K562 (cell line): ENCODE data around the gene TCEAL5. TPM values are rescaled to one million over a fixed set of nuclear protein-coding genes. Genes with fewer than 3 reads are reported as not detected.

Experiments used
- ARID1B ChIP-seq: fragments of 450-650 bp; IDR thresholded peaks from 2 replicates; pipeline ENCODE4 v1.6.1; 2016; ENCODE audit warnings: antibody characterized with exemption, mild to moderate bottlenecking, inconsistent platforms
- CTBP1 ChIP-seq: fragments of 450-650 bp; IDR thresholded peaks from 2 replicates; pipeline ENCODE4 v1.6.1; 2016; ENCODE audit warnings: borderline replicate concordance
- CXXC5 ChIP-seq: fragments of 250-450 bp; sonication (Bioruptor Pico); IDR thresholded peaks from 2 replicates; pipeline ENCODE4 v1.8.0; 2022; ENCODE audit warnings: inconsistent platforms, mild to moderate bottlenecking, moderate library complexity
- DPF2 ChIP-seq: fragments of 450-650 bp; IDR thresholded peaks from 2 replicates; pipeline ENCODE4 v1.6.1; 2016
- EP300 ChIP-seq: IDR thresholded peaks from 2 replicates; pipeline ENCODE4 v1.6.1; 2012; ENCODE audit warnings: low read length, improper control_type of control experiment
- FIP1L1 ChIP-seq: fragments of 200-400 bp; formaldehyde crosslinking; IDR thresholded peaks from 2 replicates; pipeline ENCODE4 v1.6.1; 2018; ENCODE audit warnings: mild to moderate bottlenecking, low read depth, low read length; ENCODE audit not compliant: poor library complexity, severe bottlenecking
- FOSL1 ChIP-seq: fragments of 200-800 bp; sonication (Bioruptor generic); conservative IDR thresholded peaks from 2 replicates; pipeline ENCODE4 v1.6.1; 2016; ENCODE audit warnings: missing genetic modification characterization, missing compliant biosample characterization
- FOXJ3 ChIP-seq: sonication (generic); formaldehyde crosslinking; IDR thresholded peaks from 2 replicates; pipeline ENCODE4 v1.4.0; 2020; ENCODE audit warnings: mild to moderate bottlenecking, missing genetic modification reagents
- HDAC2 ChIP-seq: fragments of 450-650 bp; IDR thresholded peaks from 2 replicates; pipeline ENCODE4 v1.6.1; 2016; ENCODE audit warnings: mild to moderate bottlenecking
- ILF3 ChIP-seq: fragments of 450-650 bp; IDR thresholded peaks from 2 replicates; pipeline ENCODE4 v1.6.1; 2018; ENCODE audit warnings: antibody characterized with exemption, mild to moderate bottlenecking, moderate library complexity, borderline replicate concordance
- JUND ChIP-seq, 2 experiments: IDR thresholded peaks; 2 replicates in 1 of 2; 3 replicates in 1 of 2; pipeline ENCODE4 v1.6.1; 2011; ENCODE audit warnings: borderline replicate concordance in 2 of 2, low read depth in 2 of 2, low read length in 2 of 2, improper control_type of control experiment in 1 of 2, missing biosample characterization in 1 of 2, missing genetic modification characterization in 1 of 2, missing genetic modification reagents in 1 of 2
- KDM1A ChIP-seq, 2 experiments: fragments of 450-650 bp; IDR thresholded peaks; 2 replicates each; pipeline ENCODE4 v1.6.1; 2016; ENCODE audit warnings: mild to moderate bottlenecking in 2 of 2
- MECOM ChIP-seq: fragments of 250-450 bp; sonication (Bioruptor Pico); IDR thresholded peaks from 2 replicates; pipeline ENCODE4 v1.8.0; 2022; ENCODE audit warnings: inconsistent platforms
- MNT ChIP-seq, 2 experiments: fragments of 450-650 bp; conservative IDR thresholded peaks; 2 replicates each; pipeline ENCODE4 v1.6.1; 2017; ENCODE audit warnings: mild to moderate bottlenecking in 2 of 2, moderate library complexity in 2 of 2
- NR2C2 ChIP-seq, 2 experiments: fragments of 200-800 bp in 1 of 2; sonication (Bioruptor generic) in 1 of 2; sonication (generic) in 1 of 2; formaldehyde crosslinking in 1 of 2; IDR thresholded peaks; 2 replicates each; pipeline versions ENCODE4 v1.6.1 to v1.8.0; 2016 to 2022; ENCODE audit warnings: mild to moderate bottlenecking in 1 of 2, missing compliant biosample characterization in 1 of 2, missing genetic modification characterization in 1 of 2, missing genetic modification reagents in 1 of 2
- NR2F6 ChIP-seq: fragments of 450-650 bp; formaldehyde crosslinking; IDR thresholded peaks from 2 replicates; pipeline ENCODE4 v1.4.0; 2020; ENCODE audit warnings: mild to moderate bottlenecking
- PHB ChIP-seq: fragments of 250-450 bp; sonication (Bioruptor Pico); IDR thresholded peaks from 2 replicates; pipeline ENCODE4 v1.5.0; 2021
- RAD21 ChIP-seq, 2 experiments: fragments of 250-450 bp in 1 of 2; fragments of 450-650 bp in 1 of 2; sonication (Bioruptor Pico) in 1 of 2; formaldehyde crosslinking in 1 of 2; IDR thresholded peaks in 1 of 2; conservative IDR thresholded peaks in 1 of 2; 2 replicates each; pipeline versions ENCODE4 v1.4.0 to v1.8.0; 2020 to 2022; ENCODE audit warnings: mild to moderate bottlenecking in 2 of 2, moderate library complexity in 1 of 2
- RCOR1 ChIP-seq, 2 experiments: IDR thresholded peaks; 2 replicates each; pipeline ENCODE4 v1.6.1; 2012; ENCODE audit warnings: low read depth in 2 of 2, low read length in 2 of 2, borderline replicate concordance in 1 of 2, improper control_type of control experiment in 1 of 2
- TAL1 ChIP-seq: fragments of 450-650 bp; IDR thresholded peaks from 2 replicates; pipeline ENCODE4 v1.6.1; 2016; ENCODE audit warnings: mild to moderate bottlenecking
- TEAD4 ChIP-seq, 2 experiments: sonication (generic) in 1 of 2; formaldehyde crosslinking in 1 of 2; IDR thresholded peaks; 2 replicates each; pipeline versions ENCODE4 v1.6.1 to v1.8.0; 2012 to 2022; ENCODE audit warnings: borderline replicate concordance in 1 of 2, inconsistent platforms in 1 of 2, low read length in 1 of 2, mild to moderate bottlenecking in 1 of 2, missing genetic modification reagents in 1 of 2
- THRA ChIP-seq: fragments of 450-650 bp; IDR thresholded peaks from 2 replicates; pipeline ENCODE4 v1.6.1; 2017; ENCODE audit warnings: mild to moderate bottlenecking, moderate library complexity
- ZNF24 ChIP-seq: fragments of 450-650 bp; IDR thresholded peaks from 2 replicates; pipeline ENCODE4 v1.6.1; 2016
- ZNF740 ChIP-seq, 3 experiments: fragments of 200-800 bp in 1 of 3; sonication (Bioruptor generic) in 1 of 3; sonication (generic) in 1 of 3; formaldehyde crosslinking in 1 of 3; IDR thresholded peaks; 2 replicates each; pipeline versions ENCODE4 v1.6.1 to v1.8.0; 2016 to 2022; ENCODE audit warnings: mild to moderate bottlenecking in 2 of 3, missing compliant biosample characterization in 2 of 3, missing genetic modification characterization in 2 of 3, missing genetic modification reagents in 1 of 3
- ZNF764 ChIP-seq: fragments of 250-450 bp; sonication (Bioruptor Pico); IDR thresholded peaks from 2 replicates; pipeline ENCODE4 v1.4.0; 2020; ENCODE audit warnings: low read depth, mild to moderate bottlenecking, moderate library complexity
- polyA plus RNA-seq, 8 experiments: library from polyadenylated mRNA; depleted of rRNA in 4 of 8; stranded (reverse) in 5 of 8; unstranded in 3 of 8; fragments of >200 nt; fragmentation: Nextera tagmentation in 2 of 8; fragmentation: Illumina TruSeq in 1 of 8; extraction: Ambion mirVana in 2 of 8; extraction: Trizol in 1 of 8; gene quantifications; 2 replicates each; pipeline versions ENCODE4 v1.2.1 to v1.2.3, GENCODE V29; 2011 to 2014; ENCODE audit warnings: inconsistent platforms in 1 of 8, missing spikeins in 1 of 8
- total RNA-seq, 7 experiments: library from RNA; depleted of rRNA in 6 of 7; stranded (reverse); fragments of >200 nt in 6 of 7; fragmentation: Illumina TruSeq in 2 of 7; extraction: Trizol in 2 of 7; gene quantifications; 2 replicates each; pipeline versions ENCODE4 v1.2.1 to v1.2.3, GENCODE V29; 2011 to 2021; ENCODE audit warnings: low replicate concordance in 1 of 7

Gene TCEAL5
- total and polyA plus RNA-seq, 9 of the 15 experiments (the other 6 are each of a cell fraction or from before 2014, with no cell fraction given): 0.10 to 0.18 TPM; not detected in 7

- TF ChIP-seq THRA (no peak), ZNF24 (peak; percentile 89), RAD21 (CRISPR knock-in tag; conservative IDR thresholded peaks at IDR 0.05 in 1 of 2, IDR thresholded peaks at IDR 0.05 in 1 of 2) (0 out of 4 replicates have a peak, but pooled peaks of 1 of the 2 experiments have one; percentile 4), ARID1B (peak; percentile 61), MNT (conservative IDR thresholded peaks at IDR 0.05) (0 out of 4 replicates have a peak, but pooled peaks of 1 of the 2 experiments have one; percentile 16), TEAD4 (IDR thresholded peaks at IDR 0.05; ENCODE audit: low read length) (peak; percentile 52; the same call in 1 of the 2 replicates), TEAD4 (CRISPR knock-in tag; IDR thresholded peaks at IDR 0.05; ENCODE audit: borderline replicate concordance) (no peak), EP300 (peak; percentile 42), PHB (no peak), ZNF740 (CRISPR knock-in tag; IDR thresholded peaks at IDR 0.05) (no peak), ZNF740 (tag; IDR thresholded peaks at IDR 0.05) (no peak), MECOM (CRISPR knock-in tag) (peak; percentile 89), ZNF764 (CRISPR knock-in tag) (no peak), JUND (IDR thresholded peaks at IDR 0.05; ENCODE audit: borderline replicate concordance, low read depth, low read length) (peak; percentile 31; the same call in 1 of the 2 replicates), JUND (tag; IDR thresholded peaks at IDR 0.05; ENCODE audit: borderline replicate concordance, low read depth, low read length) (peak; percentile 23; the same call in 1 of the 3 replicates), ILF3 (no peak), TAL1 (peak; percentile 45), FIP1L1 (no peak), HDAC2 (peak; percentile 63; the same call in 1 of the 2 replicates), DPF2 (peak; percentile 45; the same call in 1 of the 2 replicates), CXXC5 (CRISPR knock-in tag) (0 out of 2 replicates have a peak, but pooled peaks have one; percentile 6), NR2F6 (CRISPR knock-in tag) (no peak), RCOR1 (IDR thresholded peaks at IDR 0.05; ENCODE audit: borderline replicate concordance in 1 of 2, low read depth in 2 of 2, low read length in 2 of 2) (peak in 1 of 2 experiments; percentile 90; a peak in 1 of 4 replicates), CTBP1 (peak; percentile 64), NR2C2 (CRISPR knock-in tag; IDR thresholded peaks at IDR 0.05) (no peak), NR2C2 (tag; IDR thresholded peaks at IDR 0.05) (no peak), FOSL1 (tag) (peak; percentile 21; the same call in 1 of the 2 replicates), KDM1A (IDR thresholded peaks at IDR 0.05) (peak; percentile 63 to 79), FOXJ3 (CRISPR knock-in tag) (no peak)
These were observed 22.9 kb downstream of the TCEAL5 start (continued) for GRCh38 chrX:103253608-103254007.
